HTR-8/SVneo (cell line): ENCODE results near the gene ANP32B.
"Not testable (repeated sequence)": the region's sequence is repeated elsewhere in the genome, so short reads cannot be mapped to it uniquely, and the experiment has no call there.

ENCODE experiments used
- DNase-seq: peaks from one replicate; pipeline ENCODE4 v3.0.0; 2011; ENCODE audit warnings: low spot score, mixed read lengths; ENCODE audit not compliant: insufficient read length
- FAIRE-seq: peaks from 2 replicates; lab custom pipeline; 2011; peaks lifted over from hg19 to GRCh38; lab: Jason Lieb, UNC

The ANP32B gene

GRCh38 chr9:97982683-97983588 lies at the start of gene ANP32B:
Gene ANP32B (plus strand): TSS chr9:97983341. CDS start chr9:97983556, 215 bp downstream.
- FAIRE-seq (peak; percentile 78), DNase-seq (peak; percentile 71)

GRCh38 chr9:97934321-97935115 lies 48.6 kb upstream of the ANP32B start:
- FAIRE-seq: no peak
- no peak for DNase-seq

GRCh38 chr9:97935276-97935675 lies 47.9 kb upstream of the ANP32B start:
- FAIRE-seq: no peak

GRCh38 chr9:97936998-97937397 lies 46.1 kb upstream of the ANP32B start:
- DNase-seq (no peak), FAIRE-seq (no peak)

More at GRCh38 chr9:97935276-97935675, 47.9 kb upstream of the ANP32B start:
- no peak for DNase-seq

- FAIRE-seq (no peak), DNase-seq (no peak)
Observed at GRCh38 chr9:97938081-97938644, 45.0 kb upstream of the ANP32B start, which contains the start of gene HEMGN. Gene HEMGN (minus strand): TSS chr9:97938172. CDS start chr9:97938136, 36 bp downstream.

GRCh38 chr9:97940233-97940632 lies 42.9 kb upstream of the ANP32B start:
- FAIRE-seq (no peak), DNase-seq (no peak)

GRCh38 chr9:97940741-97941140 lies 42.4 kb upstream of the ANP32B start:
- DNase-seq: no peak
- FAIRE-seq: no peak

GRCh38 chr9:97941323-97941722 lies 41.8 kb upstream of the ANP32B start:
- no peak for DNase-seq
- no peak for FAIRE-seq

GRCh38 chr9:97943308-97943855 lies 39.8 kb upstream of the ANP32B start:
- no peak for DNase-seq
- no peak for FAIRE-seq

GRCh38 chr9:97944612-97945011 lies 38.5 kb upstream of the ANP32B start:
- FAIRE-seq: no peak
- no peak for DNase-seq

- FAIRE-seq: not testable (repeated sequence)
Observed at GRCh38 chr9:97945470-97945869, 37.7 kb upstream of the ANP32B start.

GRCh38 chr9:97947094-97947493 lies 36.0 kb upstream of the ANP32B start:
- not testable (repeated sequence) for FAIRE-seq, DNase-seq

More at GRCh38 chr9:97945470-97945869, 37.7 kb upstream of the ANP32B start:
- DNase-seq: not testable (repeated sequence)

- not testable (repeated sequence) for DNase-seq, FAIRE-seq
Observed at GRCh38 chr9:97950873-97951272, 32.3 kb upstream of the ANP32B start.

- no peak for FAIRE-seq
- DNase-seq: peak; percentile 33
Observed at GRCh38 chr9:97954550-97954989, 28.6 kb upstream of the ANP32B start.

- FAIRE-seq: no peak
Observed at GRCh38 chr9:97956331-97956730, 26.8 kb upstream of the ANP32B start.

GRCh38 chr9:97958812-97959511 lies 24.2 kb upstream of the ANP32B start:
- FAIRE-seq (no peak), DNase-seq (no peak)

More at GRCh38 chr9:97956331-97956730, 26.8 kb upstream of the ANP32B start:
- DNase-seq: no peak

- FAIRE-seq: no peak
Observed at GRCh38 chr9:97959585-97959984, 23.6 kb upstream of the ANP32B start.

GRCh38 chr9:97960678-97961328 lies 22.3 kb upstream of the ANP32B start:
- DNase-seq: not testable (repeated sequence)

More at GRCh38 chr9:97959585-97959984, 23.6 kb upstream of the ANP32B start:
- DNase-seq: no peak

GRCh38 chr9:97961361-97961760 lies 21.8 kb upstream of the ANP32B start:
- no peak for FAIRE-seq
- no peak for DNase-seq

More at GRCh38 chr9:97960678-97961328, 22.3 kb upstream of the ANP32B start:
- not testable (repeated sequence) for FAIRE-seq
